Muscle layer of colon (tissue), 2 donors: Measurements from ENCODE around the gene PTPRT.

ENCODE experiments used
- H3K27ac ChIP-seq: one replicate; pipeline ENCODE4 v1.7.0; 2013; ENCODE audit warnings: low read depth, mild to moderate bottlenecking, low read length, moderate library complexity
- H3K27me3 ChIP-seq, 2 donors: one replicate each; pipeline ENCODE4 v1.7.0; 2013; ENCODE audit warnings: low read length in 2 of 2, mild to moderate bottlenecking in 2 of 2; ENCODE audit not compliant: insufficient read depth in 2 of 2, control insufficient read depth in 1 of 2
- H3K36me3 ChIP-seq: one replicate; pipeline ENCODE4 v1.7.0; 2013; ENCODE audit warnings: mild to moderate bottlenecking, low read length; ENCODE audit not compliant: insufficient read depth
- H3K4me1 ChIP-seq: one replicate; pipeline ENCODE4 v1.7.0; 2013; ENCODE audit warnings: mild to moderate bottlenecking, low read length; ENCODE audit not compliant: insufficient read depth
- H3K4me3 ChIP-seq, 2 donors: one replicate each; pipeline ENCODE4 v1.7.0; 2013; ENCODE audit warnings: low read length in 2 of 2, low read depth in 1 of 2, mild to moderate bottlenecking in 1 of 2, moderate library complexity in 1 of 2
- H3K9ac ChIP-seq: one replicate; pipeline ENCODE4 v1.7.0; 2013; ENCODE audit warnings: low read length
- H3K9me3 ChIP-seq: one replicate; pipeline ENCODE4 v1.7.0; 2013; ENCODE audit warnings: mild to moderate bottlenecking, low read length
- donor health status: abdominal sarcoma.
- donor health status: Adenocarcinoma of cecum.

The PTPRT gene

DNA sequence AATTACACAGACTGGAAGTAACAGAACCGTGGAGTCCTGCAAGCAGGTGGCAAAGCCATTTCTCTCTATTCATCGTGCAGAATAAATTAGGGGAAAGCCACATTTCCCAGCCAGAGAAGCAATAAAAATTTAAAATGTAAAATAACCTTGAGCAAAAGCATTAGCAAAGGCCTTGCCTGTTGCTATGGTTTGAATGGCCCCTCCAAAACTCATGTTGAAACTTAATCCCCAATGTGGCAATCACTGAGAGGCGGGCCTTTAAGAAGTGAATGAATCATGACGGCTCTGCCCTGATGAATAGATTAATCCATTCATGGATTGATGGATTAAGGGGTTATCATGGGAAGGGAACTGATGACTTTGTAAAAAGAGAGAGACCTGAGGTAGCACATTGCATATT, 679.0 kb downstream of the PTPRT start:
- Histone ChIP-seq H3K9me3 (no peaks in the 10 kb centered on the region), H3K4me3 (no peak overlapping the region), H3K9ac (no peak overlapping the region), H3K27ac (no peak overlapping the region), H3K36me3 (no peaks in the 10 kb centered on the region), H3K4me1 (no peaks in the 10 kb centered on the region), H3K27me3 (no peaks in the 10 kb centered on the region)

DNA sequence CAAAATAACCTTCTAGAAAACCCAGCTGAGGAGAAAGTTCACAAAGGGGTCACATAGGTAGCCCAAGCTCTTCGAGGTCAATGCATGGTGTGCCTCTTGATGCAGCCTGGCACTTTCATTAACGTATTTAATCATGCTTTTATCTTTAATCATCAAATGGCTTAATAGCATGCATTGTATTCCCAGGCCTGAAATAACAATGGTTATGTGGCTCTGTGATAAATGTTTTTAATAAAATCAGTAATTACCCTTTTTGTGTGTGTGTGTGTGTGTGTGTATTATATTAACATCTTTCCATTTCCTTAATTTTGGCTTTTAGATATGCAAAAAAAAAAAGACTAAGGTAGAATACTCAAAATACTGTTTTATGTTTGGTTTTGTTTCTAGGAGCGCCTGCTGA, 681.8 kb downstream of the PTPRT start:
- Histone ChIP-seq H3K9ac (no peak overlapping the region), H3K4me1 (no peaks in the 10 kb centered on the region), H3K36me3 (no peaks in the 10 kb centered on the region), H3K9me3 (no peaks in the 10 kb centered on the region), H3K4me3 (no peak overlapping the region), H3K27ac (no peak overlapping the region), H3K27me3 (no peaks in the 10 kb centered on the region)

DNA sequence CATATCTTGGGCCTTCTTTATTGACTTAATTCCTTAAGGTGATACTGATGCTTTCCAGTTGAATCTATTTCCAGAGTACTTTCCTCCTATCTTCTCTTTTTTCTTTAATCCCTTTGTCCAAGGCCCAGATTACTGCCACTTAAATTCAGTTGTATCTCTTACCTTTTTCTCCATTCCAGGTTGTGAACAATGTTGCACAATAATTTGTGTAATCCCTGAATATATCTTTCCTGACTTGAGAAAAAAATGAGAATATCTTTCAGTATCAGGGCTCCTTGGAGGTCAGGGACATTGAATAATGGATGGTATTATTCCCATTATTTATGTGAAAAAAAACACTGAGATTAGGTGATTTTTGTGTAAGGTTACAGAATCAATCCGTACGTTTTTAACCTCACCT, 683.3 kb downstream of the PTPRT start:
- Histone ChIP-seq H3K9ac (no peak overlapping the region), H3K27me3 (no peaks in the 10 kb centered on the region), H3K4me1 (no peaks in the 10 kb centered on the region), H3K9me3 (no peaks in the 10 kb centered on the region), H3K27ac (no peak overlapping the region), H3K4me3 (no peak overlapping the region), H3K36me3 (no peaks in the 10 kb centered on the region)

DNA sequence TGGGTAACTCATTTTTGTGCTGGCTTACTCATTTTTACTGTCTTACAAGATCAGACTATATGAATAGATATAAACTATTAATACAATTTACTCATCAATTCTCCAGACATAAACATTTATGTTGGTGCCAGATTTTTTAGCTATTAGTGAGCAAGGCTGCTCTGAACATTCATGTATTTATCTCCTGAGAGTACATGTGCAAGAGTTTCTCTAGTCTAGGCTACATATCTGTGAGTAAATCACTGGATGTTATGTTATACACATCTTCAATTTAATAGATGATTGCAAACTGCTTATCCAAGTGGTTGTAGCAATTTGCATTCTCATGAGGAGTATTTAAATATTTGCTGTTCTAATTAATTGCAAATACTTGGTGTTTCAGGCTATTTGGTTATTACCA, 687.1 kb downstream of the PTPRT start:
- Histone ChIP-seq H3K4me3 (no peak overlapping the region), H3K27me3 (no peaks in the 10 kb centered on the region), H3K9me3 (no peaks in the 10 kb centered on the region), H3K27ac (no peak overlapping the region), H3K9ac (no peak overlapping the region), H3K36me3 (no peaks in the 10 kb centered on the region), H3K4me1 (no peaks in the 10 kb centered on the region)

DNA sequence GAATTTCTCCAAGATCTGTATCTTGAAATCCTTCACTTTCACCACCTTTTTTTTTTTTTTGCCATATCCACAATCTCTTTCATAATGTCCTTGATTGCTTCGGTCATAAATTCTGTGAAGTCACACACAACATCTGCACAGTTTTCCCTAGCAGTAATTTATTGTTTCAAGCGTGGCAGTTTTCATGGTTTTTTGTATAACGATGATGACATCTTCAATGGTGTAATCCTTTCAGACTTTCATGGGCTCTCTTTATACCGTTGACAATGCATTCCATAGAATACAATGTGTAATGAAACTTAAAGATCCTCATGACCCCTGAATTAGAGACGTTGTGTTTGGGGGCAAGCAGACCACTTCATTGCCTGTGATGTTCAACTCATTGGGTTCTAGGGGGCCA, 693.1 kb downstream of the PTPRT start:
- Histone ChIP-seq H3K4me3 (no peak overlapping the region), H3K9me3 (no peaks in the 10 kb centered on the region), H3K4me1 (no peaks in the 10 kb centered on the region), H3K9ac (no peak overlapping the region), H3K36me3 (no peaks in the 10 kb centered on the region), H3K27me3 (no peaks in the 10 kb centered on the region), H3K27ac (no peak overlapping the region)

DNA sequence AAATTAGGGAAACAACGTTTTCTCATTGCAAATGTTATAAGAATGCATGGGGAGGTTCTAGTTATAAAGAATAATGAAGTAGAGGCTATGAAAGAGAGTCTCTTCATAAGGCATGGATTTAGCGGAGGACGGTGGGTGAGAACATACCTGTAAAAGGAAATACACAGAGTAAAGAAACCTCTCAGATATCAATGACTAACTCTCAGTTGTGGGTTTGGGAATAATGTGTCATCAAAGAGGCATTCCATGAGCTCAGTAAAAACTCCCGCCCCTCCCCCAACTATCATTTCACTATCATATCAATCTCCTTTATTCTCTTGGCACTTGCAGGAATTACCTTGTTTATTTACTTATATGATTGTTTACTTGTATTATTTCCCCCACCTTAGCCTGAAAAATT, 695.4 kb downstream of the PTPRT start:
- Histone ChIP-seq H3K27ac (no peak overlapping the region), H3K9me3 (no peaks in the 10 kb centered on the region), H3K4me3 (no peak overlapping the region), H3K27me3 (no peaks in the 10 kb centered on the region), H3K9ac (no peak overlapping the region), H3K4me1 (no peaks in the 10 kb centered on the region), H3K36me3 (no peaks in the 10 kb centered on the region)

DNA sequence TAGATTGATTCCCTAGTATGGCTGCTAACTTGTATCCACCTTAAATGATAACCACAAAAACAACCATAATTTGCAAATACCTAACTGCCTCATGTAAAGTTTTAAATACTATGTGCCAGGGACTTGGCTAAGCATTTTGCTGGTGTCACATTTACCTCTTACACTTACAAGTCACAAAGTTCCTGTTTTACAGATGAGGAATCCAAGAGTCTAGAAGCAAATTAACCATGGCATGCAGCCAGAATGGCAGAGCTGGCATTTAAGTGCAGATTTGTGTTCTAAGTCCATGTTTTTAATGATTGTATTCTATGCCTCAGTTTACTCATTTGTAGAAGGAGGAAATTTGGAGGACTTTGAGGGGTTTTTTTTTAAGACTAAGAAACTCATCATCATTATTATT, 696.7 kb downstream of the PTPRT start:
- H3K9me3 ChIP-seq: no peaks in the 10 kb centered on the region
- no peaks in the 10 kb centered on the region for H3K36me3 ChIP-seq
- H3K27me3 ChIP-seq: no peaks in the 10 kb centered on the region
- no peaks in the 10 kb centered on the region for H3K4me1 ChIP-seq
- no peak overlapping the region for H3K4me3 ChIP-seq
- no peak overlapping the region for H3K27ac ChIP-seq
- no peak overlapping the region for H3K9ac ChIP-seq

DNA sequence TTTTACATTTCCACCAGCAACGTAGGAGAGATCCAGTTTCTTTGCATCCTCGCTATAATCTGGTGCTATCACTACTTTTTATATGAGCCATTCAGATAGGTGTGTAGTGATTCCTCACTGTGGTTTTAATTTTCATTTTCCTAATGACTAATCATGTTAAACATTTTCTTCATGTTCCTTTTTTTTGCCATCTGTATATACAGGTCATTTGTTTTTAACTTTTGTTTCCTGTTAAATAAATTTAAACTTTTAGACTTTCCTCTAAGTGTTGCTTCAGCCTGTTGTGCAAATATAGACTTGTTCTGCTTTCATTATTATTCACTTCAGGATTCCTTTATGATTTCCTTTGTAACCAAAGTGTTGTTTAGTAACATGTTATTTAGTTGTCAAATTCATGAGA, 697.4 kb downstream of the PTPRT start:
- no peak overlapping the region for H3K9ac ChIP-seq
- H3K4me1 ChIP-seq: no peaks in the 10 kb centered on the region
- H3K9me3 ChIP-seq: no peaks in the 10 kb centered on the region
- H3K4me3 ChIP-seq: no peak overlapping the region
- no peak overlapping the region for H3K27ac ChIP-seq
- H3K27me3 ChIP-seq: no peaks in the 10 kb centered on the region
- no peaks in the 10 kb centered on the region for H3K36me3 ChIP-seq

DNA sequence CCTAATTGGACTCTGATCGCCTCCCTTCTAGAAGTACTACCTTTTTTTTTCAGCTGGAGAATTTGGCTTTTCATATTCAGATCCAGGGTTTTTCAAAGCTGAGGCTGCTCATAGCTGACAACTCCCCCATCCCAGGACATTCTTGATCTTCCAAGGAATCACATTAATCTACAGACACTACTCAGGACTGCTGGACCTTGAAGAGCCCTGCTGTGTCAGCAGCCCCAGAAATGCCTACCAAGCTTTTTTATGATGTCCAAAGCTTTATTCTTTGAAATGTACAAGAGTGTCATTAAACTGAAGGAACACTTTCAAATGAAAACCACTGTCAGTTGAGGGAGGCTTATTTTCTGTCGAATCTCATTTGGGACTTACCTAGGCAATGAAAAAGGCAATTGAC, 704.1 kb downstream of the PTPRT start:
- H3K4me1 ChIP-seq: no peaks in the 10 kb centered on the region
- no peaks in the 10 kb centered on the region for H3K27me3 ChIP-seq
- no peak overlapping the region for H3K27ac ChIP-seq
- no peaks in the 10 kb centered on the region for H3K9me3 ChIP-seq
- no peaks in the 10 kb centered on the region for H3K36me3 ChIP-seq
- H3K9ac ChIP-seq: no peak overlapping the region
- H3K4me3 ChIP-seq: no peak overlapping the region

DNA sequence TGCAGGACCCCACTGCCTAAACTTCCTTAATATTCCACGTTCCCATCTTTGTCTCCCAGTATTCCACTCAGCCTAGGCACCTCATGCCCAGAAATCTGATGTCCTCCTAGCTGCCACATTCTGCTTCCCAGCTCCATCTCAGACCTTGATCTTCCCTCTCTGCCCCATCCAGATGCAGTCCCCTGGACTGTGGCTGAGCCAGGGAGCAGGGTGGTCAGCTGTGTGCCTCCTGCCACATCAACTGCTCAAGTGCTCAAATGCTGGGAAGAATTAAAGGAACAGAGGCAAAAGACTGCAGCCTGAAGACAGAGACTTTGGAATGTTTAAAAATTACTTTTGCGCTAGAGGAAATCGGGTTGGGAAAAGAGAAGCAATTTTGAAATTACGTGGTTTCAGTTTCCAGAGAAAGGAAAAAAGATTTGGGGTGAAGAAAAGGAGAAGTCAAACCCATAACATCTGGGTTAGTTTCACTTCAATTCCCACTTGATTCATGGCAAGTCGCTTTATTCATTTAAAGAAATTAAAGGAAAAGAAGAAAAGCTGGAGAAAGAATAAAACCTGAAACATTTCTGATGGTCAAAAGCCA, 704.8 kb downstream of the PTPRT start:
- Histone ChIP-seq H3K4me3 (no peak overlapping the region), H3K27ac (no peak overlapping the region), H3K4me1 (no peaks in the 10 kb centered on the region), H3K9ac (no peak overlapping the region), H3K27me3 (no peaks in the 10 kb centered on the region), H3K9me3 (no peaks in the 10 kb centered on the region), H3K36me3 (no peaks in the 10 kb centered on the region)

DNA sequence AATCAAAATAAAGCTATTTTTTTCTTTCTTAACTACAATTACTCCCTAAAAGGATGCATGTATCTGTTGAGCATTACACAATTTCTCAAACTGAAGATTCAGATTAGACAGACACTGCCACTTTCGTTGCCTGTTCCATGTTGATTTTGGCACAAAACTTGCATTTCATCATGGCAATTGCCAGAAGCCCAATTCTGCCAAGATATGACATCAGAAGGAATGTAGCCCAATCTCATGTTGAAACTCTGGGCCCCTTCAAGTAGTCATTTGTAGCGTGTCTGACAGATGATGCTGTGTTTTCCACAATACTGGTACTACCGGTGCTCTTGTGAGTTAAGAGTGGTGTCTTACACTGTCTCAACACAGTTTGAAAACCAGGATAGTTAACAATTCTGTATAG, 705.4 kb downstream of the PTPRT start:
- H3K4me3 ChIP-seq: no peak overlapping the region
- no peak overlapping the region for H3K27ac ChIP-seq
- no peaks in the 10 kb centered on the region for H3K36me3 ChIP-seq
- H3K9ac ChIP-seq: no peak overlapping the region
- H3K27me3 ChIP-seq: no peaks in the 10 kb centered on the region
- H3K9me3 ChIP-seq: no peaks in the 10 kb centered on the region
- H3K4me1 ChIP-seq: no peaks in the 10 kb centered on the region

DNA sequence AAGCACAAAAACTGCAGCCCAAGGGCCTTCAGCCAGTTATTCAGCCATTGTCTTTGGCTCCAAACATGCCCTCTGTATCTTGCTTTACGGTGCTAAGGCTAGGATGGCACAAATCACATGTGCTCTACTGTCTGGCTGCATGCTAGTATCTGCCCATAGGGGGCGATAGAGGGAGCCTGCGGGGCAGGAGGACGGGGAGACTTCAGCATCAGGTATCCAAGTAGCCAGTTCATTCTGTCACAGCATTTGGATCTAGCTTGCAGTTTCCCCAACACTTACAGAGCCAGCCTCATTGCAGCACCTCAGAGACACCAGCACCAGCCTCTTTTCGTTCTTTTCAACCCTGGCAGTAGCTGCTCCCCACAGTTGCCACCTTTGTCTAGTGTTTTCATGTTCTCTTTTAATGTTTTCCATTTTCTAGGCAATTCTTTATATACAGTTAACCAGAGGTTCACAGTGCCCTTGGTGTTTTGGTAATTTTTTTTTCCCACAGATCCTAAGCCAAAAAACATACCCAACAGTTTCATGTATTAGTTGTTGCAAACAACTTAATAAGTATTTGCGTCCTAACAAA, 705.9 kb downstream of the PTPRT start:
- H3K4me3 ChIP-seq: no peak overlapping the region
- H3K36me3 ChIP-seq: no peaks in the 10 kb centered on the region
- no peaks in the 10 kb centered on the region for H3K9me3 ChIP-seq
- no peak overlapping the region for H3K9ac ChIP-seq
- no peaks in the 10 kb centered on the region for H3K27me3 ChIP-seq
- H3K27ac ChIP-seq: no peak overlapping the region
- H3K4me1 ChIP-seq: no peaks in the 10 kb centered on the region
